K562 treated with DMSO at 1 percent for 12 hours (cell line): Measurements from ENCODE around the gene WNT8A. TPM values are rescaled to one million over a fixed set of nuclear protein-coding genes. Genes with fewer than 3 reads are reported as not detected.

ENCODE experiments used
- total RNA-seq: library from RNA; unstranded; fragments of 300-600 nt; gene quantifications from 2 replicates; pipeline ENCODE4 v1.2.3, GENCODE V29; 2022; ENCODE audit not compliant: insufficient read depth

WNT8A gene
- not detected in 2 replicates for total RNA-seq

GRCh38 chr5:138083702-138084101, at the start of gene WNT8A:
WNT8A (plus strand) TSS chr5:138084033; CDS start chr5:138084128, 95 bp downstream.

GRCh38 chr5:138138949-138139780, 55.3 kb downstream of the WNT8A start, which contains the start of gene NME5:
NME5 (minus strand) TSS chr5:138139428; CDS start chr5:138138780, 648 bp downstream.

Other genes with a start within 250 kb of the WNT8A start
- not detected in 2 replicates for gene MYOT, start 216.2 kb upstream of the WNT8A start, total RNA-seq
- gene PKD2L2, start 194.6 kb upstream of the WNT8A start, total RNA-seq, result 0.44 TPM in 1 of 2 replicates, not detected in the other
- 4.2 and 20.2 TPM in 2 replicates for gene FAM13B, start 51.0 kb upstream of the WNT8A start, total RNA-seq
- gene NME5, start 55.4 kb downstream of the WNT8A start, total RNA-seq, result not detected in 2 replicates
- gene BRD8, start 94.6 kb downstream of the WNT8A start, total RNA-seq, result 39.8 and 115 TPM in 2 replicates
- gene KIF20A, start 95.1 kb downstream of the WNT8A start, total RNA-seq, result 17.9 and 38.9 TPM in 2 replicates
- gene CDC23, start 129.3 kb downstream of the WNT8A start, total RNA-seq, result 15.6 and 40.8 TPM in 2 replicates
- not detected in 2 replicates for gene GFRA3, start 190.6 kb downstream of the WNT8A start, total RNA-seq
- gene CDC25C, start 247.8 kb downstream of the WNT8A start, total RNA-seq, result 29.7 and 46.0 TPM in 2 replicates